Measurements from ENCODE around the gene ARMS2.

The ARMS2 gene

DNA sequence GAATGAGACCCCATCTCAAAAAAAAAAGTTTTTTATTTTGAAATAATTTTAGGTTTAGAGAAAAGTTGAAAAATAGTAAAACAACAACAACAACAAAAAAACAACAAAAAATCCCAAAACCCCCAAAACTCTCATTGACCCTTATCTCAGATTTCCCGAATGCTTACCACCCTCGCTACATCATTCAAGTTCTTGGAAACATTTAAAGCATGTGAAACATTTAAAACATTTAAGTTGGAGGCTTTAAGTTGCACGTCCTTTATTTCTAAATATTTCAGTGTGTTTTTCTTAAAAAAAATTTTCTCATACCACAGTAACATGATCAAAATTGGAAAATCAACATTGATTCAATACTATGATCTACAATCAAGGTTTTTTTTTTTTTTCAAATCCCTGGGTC, 382 bp upstream of the ARMS2 start:
- DNase-seq (no peak), ATAC-seq (no peak)

DNA sequence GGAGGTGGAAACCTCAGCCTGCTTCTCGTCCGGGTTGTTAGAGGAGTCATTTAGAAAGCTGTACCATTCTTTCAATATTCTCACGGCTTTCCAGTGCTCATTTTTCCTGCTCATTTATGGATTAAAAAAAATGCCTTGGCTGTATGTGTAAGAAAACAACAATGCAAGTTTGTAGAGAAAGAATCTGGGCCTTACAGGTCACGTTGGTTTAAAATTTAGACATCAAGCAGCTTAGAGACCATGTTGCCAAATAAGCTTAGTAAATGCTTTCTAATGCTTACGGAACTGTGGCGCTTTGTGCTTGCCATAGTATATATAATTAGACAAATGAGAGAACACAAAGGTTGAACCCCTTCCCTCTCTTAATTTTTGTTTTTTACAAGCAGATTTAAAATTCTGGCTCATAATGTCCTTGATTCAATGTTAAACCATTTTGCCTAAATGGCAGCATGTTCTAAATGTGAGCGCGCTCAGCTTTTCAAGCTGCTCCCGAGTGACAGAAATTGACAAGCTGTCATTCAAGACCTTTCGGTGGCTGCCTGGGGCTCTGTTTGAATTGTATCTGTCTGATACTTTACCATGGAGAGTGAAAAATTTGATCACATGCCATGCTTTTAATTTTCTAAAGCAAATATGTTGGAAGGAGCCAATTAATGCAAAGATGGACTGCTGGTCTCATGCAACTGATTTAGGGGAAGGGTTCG, 1.1 kb downstream of the ARMS2 start:
- DNase-seq: no peak

DNA sequence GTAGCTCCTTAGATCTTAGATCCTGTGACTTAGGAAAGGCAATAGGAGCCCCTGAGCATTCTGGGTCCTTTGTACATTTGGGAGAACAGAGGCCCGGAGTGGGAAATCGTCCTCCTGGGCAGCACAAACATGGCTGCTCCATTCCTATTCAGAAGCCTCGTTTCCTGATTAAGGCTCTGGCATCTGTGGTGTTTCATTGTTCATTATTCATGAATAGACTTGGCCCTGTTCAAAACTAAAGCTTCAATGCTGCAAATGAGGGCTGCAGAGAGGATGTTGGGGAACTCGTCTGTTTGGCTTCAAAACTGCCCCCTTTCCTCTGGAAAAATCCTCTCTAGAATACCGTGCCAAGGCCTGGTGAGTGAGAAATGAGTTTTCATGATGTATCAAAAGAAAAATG, 3.5 kb downstream of the ARMS2 start:
- DNase-seq: no peak

More for the DNA sequence above, 1.1 kb downstream of the ARMS2 start:
- ATAC-seq: no peak

DNA sequence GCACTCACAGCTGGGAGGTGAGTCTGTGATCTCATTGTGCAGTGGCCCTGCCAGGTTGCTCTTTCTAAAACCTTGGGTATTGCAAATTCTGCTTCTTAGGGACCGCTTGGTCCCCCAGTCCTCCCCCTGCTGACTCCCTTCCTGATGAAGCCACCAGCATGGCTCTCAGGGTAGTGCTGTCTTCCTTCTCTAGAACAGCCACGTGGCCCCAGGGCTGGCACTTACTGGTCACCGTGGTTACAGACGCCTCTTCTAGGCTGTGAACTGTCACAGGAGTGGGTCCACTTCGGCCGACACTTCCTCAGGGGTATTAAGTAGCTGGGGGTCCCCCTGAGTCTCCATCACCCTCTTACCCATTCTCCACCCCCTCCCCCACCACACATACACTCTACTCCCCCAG, 4.2 kb downstream of the ARMS2 start:
- DNase-seq (no peak), ATAC-seq (no peak)

More for the DNA sequence above, 3.5 kb downstream of the ARMS2 start:
- ATAC-seq: no peak

DNA sequence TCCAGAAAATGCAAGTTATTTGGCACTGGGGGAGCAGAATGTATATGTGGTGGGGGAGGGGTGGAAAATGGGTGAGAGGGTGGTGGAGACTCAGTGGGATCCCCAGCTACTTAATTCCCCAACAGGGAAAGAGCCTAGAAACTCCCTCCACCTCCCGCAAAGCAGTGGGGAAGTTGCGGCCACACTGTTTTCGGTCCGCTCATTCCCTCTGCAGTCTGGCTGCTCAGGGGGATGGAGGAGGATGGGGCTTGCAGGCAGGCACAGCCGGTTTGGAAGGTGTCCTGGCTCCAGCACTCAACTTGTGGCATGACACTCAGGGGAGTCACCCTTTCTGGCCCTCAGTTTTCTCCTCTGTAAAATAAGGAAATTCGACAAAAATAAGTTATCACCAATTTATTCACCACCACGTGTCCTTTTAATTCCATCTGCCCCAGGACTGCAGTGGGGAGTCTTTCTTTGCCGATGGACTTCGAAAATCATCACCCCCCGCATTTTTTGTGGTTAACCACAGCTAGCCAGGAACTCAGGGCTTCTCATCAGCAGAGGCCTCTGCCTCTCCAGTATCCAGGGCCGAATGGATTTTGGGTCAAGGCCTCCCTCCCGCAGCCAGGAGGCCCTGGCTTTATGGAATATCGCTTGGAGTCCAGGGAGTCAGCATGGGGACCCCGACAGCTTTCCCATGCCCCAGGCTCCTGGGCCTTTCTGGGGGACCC, 5.3 kb downstream of the ARMS2 start:
- no peak for ATAC-seq
- DNase-seq: no peak

DNA sequence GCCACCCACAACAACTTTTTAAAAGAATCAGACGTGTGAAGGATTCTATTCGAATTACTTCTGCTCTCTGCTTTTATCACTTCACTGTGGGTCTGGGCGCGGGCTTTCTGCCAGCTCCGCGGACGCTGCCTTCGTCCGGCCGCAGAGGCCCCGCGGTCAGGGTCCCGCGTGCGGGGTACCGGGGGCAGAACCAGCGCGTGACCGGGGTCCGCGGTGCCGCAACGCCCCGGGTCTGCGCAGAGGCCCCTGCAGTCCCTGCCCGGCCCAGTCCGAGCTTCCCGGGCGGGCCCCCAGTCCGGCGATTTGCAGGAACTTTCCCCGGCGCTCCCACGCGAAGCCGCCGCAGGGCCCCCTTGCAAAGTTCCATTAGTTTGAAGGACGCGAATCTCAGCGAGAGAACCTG, 6.4 kb downstream of the ARMS2 start:
- no peak for DNase-seq
- no peak for ATAC-seq

DNA sequence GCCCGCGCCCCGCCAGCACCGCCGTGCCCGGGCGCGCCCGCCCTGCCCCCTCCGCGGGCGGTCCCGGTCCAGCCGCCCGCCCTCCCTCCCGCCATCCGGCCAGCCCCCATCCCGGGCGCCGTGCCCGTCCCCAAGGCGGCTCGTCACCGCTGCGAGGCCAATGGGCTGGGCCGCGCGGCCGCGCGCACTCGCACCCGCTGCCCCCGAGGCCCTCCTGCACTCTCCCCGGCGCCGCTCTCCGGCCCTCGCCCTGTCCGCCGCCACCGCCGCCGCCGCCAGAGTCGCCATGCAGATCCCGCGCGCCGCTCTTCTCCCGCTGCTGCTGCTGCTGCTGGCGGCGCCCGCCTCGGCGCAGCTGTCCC, 6.9 kb downstream of the ARMS2 start, which contains the start of gene HTRA1:
HTRA1 (plus strand) TSS at position 187 of the 362 bp plus-strand sequence; CDS start at position 287, 100 bp downstream.
- no peak for ATAC-seq
- peak; percentile 20 for DNase-seq

DNA sequence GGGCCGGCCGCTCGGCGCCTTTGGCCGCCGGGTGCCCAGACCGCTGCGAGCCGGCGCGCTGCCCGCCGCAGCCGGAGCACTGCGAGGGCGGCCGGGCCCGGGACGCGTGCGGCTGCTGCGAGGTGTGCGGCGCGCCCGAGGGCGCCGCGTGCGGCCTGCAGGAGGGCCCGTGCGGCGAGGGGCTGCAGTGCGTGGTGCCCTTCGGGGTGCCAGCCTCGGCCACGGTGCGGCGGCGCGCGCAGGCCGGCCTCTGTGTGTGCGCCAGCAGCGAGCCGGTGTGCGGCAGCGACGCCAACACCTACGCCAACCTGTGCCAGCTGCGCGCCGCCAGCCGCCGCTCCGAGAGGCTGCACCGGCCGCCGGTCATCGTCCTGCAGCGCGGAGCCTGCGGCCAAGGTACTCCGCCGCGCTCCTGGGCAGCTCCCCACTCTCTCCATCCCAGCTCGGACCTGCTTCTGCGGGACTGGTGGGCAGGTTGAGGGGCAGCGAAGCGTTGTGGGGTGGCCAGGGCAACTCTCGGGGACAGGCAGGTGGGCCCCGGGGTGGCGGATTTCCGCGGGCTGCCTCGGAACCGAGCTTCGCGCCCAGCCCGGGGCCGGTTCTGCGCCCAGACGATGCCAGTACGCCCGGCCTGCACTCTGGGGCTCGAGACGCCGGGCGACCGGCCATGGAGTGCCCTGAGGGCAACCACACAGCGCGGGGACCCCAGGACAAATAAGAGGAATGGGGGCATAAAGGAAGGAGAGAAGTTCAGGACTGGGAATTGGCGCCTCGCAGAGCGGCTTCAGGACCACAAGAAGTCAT, 7.5 kb downstream of the ARMS2 start:
- ATAC-seq: peak; percentile 11
- DNase-seq: no peak

DNA sequence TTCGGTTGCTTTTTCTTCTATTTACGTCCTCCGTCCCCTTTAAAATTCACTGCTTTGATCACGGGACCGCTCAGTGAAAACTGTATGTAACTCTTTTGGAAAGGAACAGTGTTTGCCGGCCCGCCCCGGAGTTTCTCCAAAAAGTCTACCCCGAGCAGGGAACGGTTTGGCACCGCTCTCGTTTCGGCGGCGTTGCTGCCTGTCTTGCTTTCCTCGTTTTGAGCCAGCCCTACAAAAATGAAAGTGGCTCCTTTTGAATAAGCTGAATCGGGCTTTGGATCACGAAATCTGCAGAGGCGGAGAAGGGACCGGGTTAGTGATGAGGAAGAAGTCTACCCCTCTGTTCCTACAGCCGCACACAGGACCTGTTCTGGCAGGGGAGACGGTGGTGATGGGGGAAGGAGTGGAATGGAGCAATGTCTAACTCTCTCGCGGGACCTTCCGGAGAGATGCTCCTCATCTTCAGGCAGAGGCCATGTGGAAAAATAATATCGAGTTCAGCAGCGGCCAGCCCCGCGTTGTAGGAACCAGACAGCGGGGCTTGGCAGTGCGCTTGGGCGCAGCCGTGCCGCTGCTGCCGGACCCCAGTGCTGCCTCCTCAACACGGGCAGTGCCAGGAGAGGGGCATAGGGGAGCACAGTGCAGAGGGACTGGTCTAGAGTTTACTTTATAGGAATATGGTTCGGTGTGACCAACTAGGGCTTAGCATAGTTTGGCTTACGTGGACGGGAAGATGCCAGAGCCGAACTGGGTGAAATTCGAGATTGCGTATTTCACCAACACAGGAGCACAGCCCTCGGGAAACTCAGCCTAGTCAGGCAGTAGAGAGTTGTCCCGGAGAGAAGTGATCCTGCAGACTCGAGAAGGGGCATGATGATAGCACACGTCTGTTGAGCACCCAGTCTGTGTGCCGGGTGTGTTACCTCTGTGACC, 8.3 kb downstream of the ARMS2 start:
- no peak for DNase-seq

DNA sequence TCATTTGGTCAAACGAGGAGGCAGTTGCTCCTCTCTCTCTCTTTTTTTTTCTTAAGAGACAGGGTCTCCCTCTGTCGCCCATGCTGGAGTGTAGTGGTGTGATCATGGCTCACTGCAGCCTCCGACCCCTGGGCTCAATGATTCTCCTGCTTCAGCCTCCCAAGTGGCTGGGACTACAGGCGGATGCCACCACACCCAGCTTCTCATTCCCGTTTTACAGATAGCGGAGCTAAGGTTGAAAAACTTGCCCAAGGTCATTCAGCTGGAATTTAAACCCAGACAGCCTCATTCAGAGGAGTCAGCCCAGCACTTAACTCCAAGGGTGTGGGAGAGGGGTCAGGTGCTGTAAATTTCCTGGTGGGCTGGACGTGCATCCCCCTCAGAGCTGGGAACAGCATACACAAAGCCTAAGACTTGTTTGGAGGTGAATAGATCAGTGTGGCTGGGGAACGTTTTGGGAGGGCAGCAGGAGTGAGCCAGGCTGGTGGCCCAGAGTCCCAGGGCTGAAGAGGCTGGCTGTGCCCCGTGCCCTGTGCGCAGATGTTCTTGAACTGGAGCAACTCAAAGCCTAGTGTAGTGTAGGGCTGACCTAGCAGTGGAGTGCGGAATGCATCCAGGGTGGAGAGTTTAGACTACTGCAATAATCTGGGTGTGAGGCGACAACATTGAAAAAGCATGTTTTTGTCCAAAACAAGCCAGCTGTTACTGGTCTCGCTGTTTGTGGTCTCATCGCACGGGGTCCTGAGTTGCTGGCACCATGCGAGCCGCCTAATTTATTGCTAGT, 9.2 kb downstream of the ARMS2 start:
- ATAC-seq: no peak

More for the DNA sequence above, 8.3 kb downstream of the ARMS2 start:
- ATAC-seq: no peak

DNA sequence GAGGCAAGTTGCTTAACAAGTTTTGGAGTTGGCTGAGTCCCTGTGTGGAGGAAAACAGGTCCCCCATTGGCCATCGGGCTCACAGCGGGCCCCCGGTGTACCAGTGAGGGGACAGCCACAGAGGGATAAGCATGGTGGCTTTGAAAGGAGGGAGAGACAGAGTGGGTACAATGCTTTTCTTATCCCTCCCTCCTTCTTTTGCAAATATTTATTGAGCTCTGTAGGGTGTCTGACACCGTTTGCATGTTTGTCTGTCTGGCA, 9.7 kb downstream of the ARMS2 start:
- no peak for ATAC-seq
- no peak for DNase-seq

More for the DNA sequence above, 9.2 kb downstream of the ARMS2 start:
- no peak for DNase-seq

DNA sequence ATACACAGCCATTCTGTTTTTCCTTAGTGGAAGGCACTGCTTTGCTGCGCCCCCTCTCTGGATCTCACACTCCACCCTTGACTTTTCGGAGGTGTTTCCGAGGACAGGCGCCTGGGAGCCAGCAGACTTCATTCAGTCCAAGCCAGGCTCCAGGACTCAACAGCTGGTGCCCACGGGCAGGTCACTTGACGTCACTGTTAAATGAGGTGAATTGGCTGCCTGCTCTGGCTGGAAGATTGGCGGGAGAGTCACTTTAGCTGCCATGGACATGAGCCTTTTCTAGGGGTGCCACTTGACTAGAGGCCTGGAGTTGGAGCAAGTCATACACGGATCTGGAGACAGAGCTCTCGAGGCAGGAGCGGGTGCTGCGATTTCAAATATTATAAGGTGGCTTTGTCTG, 10.1 kb downstream of the ARMS2 start:
- DNase-seq: no peak
- no peak for ATAC-seq

DNA sequence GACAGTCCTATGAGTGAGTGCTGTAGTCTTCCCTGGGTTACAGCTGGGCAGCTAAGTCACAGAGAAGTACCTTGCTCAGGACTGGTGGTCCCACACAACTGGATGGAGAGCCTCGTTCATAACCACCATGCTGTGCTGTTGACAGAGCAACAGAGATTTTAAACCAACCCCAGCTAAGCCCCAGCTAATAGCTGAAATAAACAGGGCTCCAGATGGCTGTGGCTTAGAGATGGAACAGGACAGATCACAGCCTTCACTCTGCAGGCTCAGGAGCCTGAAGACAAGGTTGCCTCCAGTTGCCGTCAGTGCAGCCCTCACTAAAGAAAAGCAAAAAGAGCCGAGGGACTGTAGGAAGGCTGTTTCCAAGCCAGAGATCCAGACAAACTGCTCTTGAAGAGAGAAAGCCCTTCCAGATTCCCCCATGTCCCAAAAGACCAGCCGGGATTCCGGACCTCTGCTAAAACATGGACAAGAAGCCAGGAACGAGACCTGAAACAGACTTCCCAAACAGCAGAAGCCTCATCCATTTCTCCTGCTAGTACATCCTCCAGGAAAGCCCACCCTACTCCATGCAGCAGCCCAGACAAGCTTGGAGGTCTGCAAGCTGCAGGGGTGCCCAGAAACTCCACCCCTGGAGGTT, 11.1 kb downstream of the ARMS2 start:
- ATAC-seq (no peak), DNase-seq (no peak)

DNA sequence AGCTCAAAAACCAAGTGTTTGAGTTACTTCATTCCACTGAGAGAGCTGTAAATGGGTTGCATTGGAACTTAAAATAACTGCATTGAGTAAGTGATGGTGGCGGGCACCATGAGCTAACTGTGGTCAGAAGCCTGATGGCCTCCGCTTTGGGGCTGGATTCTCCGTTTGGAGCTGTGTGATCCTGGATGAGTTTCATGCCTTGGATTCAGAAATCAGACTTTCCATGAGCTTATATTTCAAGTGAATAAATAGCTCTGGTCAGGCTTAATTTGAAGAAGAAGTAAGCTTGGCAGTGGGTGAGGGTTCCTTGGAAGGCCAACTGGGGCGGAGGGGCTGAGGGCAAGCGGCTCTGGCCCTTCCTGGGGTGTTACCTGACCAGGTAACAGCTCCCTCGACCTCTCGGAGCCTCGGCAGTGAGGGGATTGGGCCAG, 12.5 kb downstream of the ARMS2 start:
- ATAC-seq: no peak

DNA sequence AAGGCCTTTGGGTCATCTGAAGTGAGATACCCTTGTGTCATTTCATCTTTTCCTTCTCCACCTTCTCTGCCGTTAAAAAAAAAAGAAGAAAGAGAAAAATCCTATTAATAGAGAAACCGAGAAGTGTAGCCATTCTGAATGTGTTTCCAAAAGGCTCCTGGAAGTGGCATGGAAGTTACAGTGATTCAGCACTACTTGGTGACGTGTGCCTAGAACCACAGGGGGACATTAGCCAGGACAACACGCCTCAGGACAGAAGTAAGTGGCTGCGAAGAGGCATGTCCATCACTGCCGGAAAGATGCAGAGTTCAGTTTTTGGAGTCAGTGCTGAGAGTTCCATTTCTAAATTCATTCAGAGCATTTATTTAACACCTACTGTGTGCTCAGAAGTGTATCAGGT, 13.2 kb downstream of the ARMS2 start:
- DNase-seq (no peak), ATAC-seq (no peak)

More for the DNA sequence above, 12.5 kb downstream of the ARMS2 start:
- no peak for DNase-seq

DNA sequence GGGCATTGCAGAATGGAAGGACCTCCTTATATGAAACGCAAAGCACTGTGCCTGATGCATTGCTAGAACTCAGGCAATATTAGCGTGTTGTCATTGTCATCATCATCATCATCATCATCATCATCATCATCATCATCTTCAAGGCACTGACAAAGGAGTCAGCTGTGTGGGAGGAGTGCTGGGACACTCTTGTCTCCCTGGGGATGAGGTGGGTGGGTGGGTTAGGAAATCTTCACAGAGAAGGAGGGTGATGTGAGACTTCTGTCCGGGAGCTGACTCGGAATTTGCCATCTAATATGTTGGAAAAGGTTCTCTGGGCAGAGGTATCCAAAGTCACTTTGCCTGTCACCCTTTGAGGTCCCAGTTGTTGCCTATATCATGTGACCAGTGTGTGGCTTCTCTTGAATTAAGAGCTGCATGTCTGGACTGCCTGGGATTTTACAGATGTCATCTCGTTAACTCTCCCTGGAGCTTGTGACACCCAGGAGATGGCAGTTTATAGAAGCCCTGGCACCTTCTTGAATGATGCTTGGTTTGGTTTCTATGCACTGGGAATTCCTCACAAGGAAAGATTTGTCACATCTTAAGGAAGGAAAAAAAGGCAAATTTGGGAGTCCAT, 14.0 kb downstream of the ARMS2 start:
- DNase-seq (no peak), ATAC-seq (no peak)

DNA sequence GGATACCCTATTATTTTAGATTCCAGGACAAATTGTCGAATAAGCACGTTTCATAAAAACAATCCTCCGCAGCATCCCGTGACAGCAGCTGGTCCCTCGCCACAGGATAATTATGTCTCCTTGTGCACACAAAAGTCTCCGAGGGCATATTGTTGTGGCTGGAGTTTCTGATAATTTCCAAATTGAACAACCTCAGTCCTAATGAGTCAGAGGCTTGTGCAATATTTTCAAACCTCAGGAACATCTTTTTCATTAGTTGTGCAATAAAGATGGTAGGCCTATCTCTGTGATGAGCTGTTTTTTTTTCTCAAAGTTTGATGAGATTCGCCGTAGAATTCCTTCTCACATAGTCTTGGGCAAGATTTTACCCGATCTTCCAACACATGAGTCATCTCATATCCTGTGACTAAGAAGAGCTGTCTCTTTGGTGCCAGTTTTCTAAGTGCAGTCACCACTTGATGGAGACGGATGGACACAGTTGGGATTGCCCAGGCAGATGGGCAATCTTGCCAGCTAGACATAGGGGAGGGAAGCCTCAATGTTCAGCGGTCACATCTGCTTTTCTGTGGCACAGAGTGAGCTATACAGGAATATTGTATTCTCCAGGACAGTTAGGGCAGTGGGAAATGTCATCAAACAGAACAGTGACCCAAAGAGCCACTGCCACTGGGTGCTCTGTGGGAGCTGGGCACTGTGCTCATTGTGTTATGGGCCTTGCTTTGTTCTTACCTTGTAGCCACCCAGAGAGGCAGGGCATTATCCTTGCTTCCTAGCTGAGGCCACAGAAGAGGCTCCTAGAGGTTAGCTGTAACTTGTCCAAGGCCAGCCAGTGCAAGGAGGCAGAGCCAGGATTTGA, 14.7 kb downstream of the ARMS2 start:
- DNase-seq: no peak
- no peak for ATAC-seq

DNA sequence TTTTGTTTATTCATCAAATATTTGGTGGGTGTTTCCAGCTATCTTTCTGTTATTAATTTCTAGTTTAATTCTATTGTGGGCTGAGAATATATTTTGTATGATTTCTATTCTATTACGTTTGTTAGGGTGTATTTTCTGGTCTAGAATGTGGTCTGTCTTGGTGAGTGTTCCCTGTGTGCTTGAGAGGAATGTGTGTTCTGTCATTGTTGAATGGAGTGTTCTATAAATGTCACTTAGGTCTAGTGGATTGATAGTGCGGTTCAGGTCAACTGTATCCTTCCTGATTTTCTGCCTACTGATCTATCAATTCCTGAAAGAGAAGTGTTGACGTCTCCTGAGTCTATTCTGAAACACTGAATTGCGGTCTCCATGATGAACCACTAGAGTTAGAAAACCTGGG, 15.4 kb downstream of the ARMS2 start:
- DNase-seq (no peak), ATAC-seq (no peak)

DNA sequence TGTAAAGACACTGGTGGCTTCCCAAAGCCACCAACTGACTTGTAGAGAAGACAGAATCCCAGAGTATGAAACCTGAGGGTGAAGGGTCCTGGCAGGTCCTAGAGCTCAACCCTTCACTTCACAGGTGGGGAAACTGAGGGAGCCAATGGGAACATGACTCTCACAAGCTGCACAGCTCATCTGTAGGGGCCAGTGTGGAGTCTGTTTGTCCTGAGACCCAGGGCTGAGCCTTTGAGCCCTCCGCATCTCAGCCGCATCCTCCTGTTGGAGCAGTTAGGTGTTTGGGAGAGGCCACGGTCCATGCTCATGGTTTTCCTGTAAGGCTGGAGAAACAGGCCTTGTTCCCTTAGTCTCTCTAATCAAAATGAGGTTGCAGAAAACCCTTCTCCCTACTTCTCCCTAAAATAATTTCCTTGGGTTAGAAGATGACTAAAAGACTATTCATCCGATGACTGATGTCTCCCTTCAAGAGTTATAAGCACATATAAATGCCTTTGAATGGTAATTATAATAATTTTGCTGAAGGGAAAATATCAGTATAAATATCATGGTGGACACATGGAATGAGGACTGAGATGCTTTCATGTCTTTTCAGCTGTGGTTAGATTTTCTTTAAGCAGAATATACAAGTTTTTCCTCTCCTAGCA, 17.2 kb downstream of the ARMS2 start:
- ATAC-seq (no peak), DNase-seq (no peak)

All from stimulated activated naive CD8-positive, alpha-beta T cell treated with anti-CD3 and anti-CD28 coated beads, Interleukin-15, Interleukin-2, amounts not matched to agents 100 U/mL and 50 U/mL, for 24 hours (primary cell).